Measurements from ENCODE around the gene IFITM10.

IFITM10 gene

GRCh38 chr11:1753229-1753928, 3.0 kb upstream of the IFITM10 start:
- TF ChIP-seq CTCF (IDR thresholded peaks at IDR 0.05): no peak
- no peak for DNase-seq (ENCODE audit: low spot score)
- Histone ChIP-seq H3K27ac (peak overlapping the region in 1 of 2 donors; percentile 87), H3K4me3 (no peak overlapping the region)

- no peak for DNase-seq (ENCODE audit: low spot score)
- no peak for TF ChIP-seq CTCF (IDR thresholded peaks at IDR 0.05)
- H3K4me3 ChIP-seq: no peak overlapping the region
- H3K27ac ChIP-seq: peak overlapping the region in 1 of 2 donors; percentile 87
Measured at GRCh38 chr11:1752907-1753228, 2.5 kb upstream of the IFITM10 start.

GRCh38 chr11:1751999-1752906, 1.9 kb upstream of the IFITM10 start:
- Histone ChIP-seq H3K27ac (peak overlapping the region in 1 of 2 donors; percentile 87), H3K4me3 (no peak overlapping the region)
- DNase-seq (ENCODE audit: low spot score): no peak
- TF ChIP-seq CTCF (IDR thresholded peaks at IDR 0.05): no peak

- no peak for TF ChIP-seq CTCF (IDR thresholded peaks at IDR 0.05)
- Histone ChIP-seq H3K27ac (peak overlapping the region; percentile 77 to 87), H3K4me3 (no peak overlapping the region)
- no peak for DNase-seq (ENCODE audit: low spot score)
Measured at GRCh38 chr11:1751531-1751921, 1.1 kb upstream of the IFITM10 start.

- no peak for TF ChIP-seq CTCF (IDR thresholded peaks at IDR 0.05)
- no peak overlapping the region for H3K4me3 ChIP-seq
- peak overlapping the region; percentile 77 to 87 for H3K27ac ChIP-seq
- no peak for DNase-seq (ENCODE audit: low spot score)
Measured at GRCh38 chr11:1750840-1751530, 590 bp upstream of the IFITM10 start.

GRCh38 chr11:1749395-1750351, 722 bp downstream of the IFITM10 start:
- DNase-seq (ENCODE audit: low spot score): no peak
- Histone ChIP-seq H3K4me3 (peak overlapping the region; percentile 72), H3K27ac (peak overlapping the region; percentile 77 to 87)
- TF ChIP-seq CTCF (IDR thresholded peaks at IDR 0.05): no peak

Measured in coronary artery (tissue), 2 donors.